PFSK-1 (cell line): ENCODE measurements around the gene PLEKHM3.

Source experiments
- FOXP2 ChIP-seq: optimal IDR thresholded peaks from 2 replicates; pipeline ENCODE3; 2011; ENCODE audit warnings: borderline replicate concordance, control low read depth, inconsistent platforms; ENCODE audit not compliant: insufficient read depth; ENCODE audit errors: extremely low read length, extremely low read depth
- POLR2AphosphoS5 ChIP-seq: IDR thresholded peaks from 2 replicates; pipeline ENCODE4 v1.6.1; 2012; ENCODE audit warnings: low read depth, mild to moderate bottlenecking, control low read depth, low read length, moderate library complexity
- SIN3A ChIP-seq: IDR thresholded peaks from 2 replicates; pipeline ENCODE4 v1.6.1; 2012; ENCODE audit warnings: mild to moderate bottlenecking, low read length, moderate library complexity, borderline replicate concordance; ENCODE audit not compliant: insufficient read depth
- TAF1 ChIP-seq: IDR thresholded peaks from 2 replicates; pipeline ENCODE4 v1.6.1; 2012; ENCODE audit warnings: low read length, control low read depth, borderline replicate concordance; ENCODE audit not compliant: insufficient read depth
- TF ChIP-seq, protein P1 (sequence below), 2 experiments: IDR thresholded peaks; 2 replicates each; pipeline versions ENCODE4 v1.6.1 to v1.8.0; 2011 to 2012; ENCODE audit warnings: low read depth in 2 of 2, low read length in 2 of 2, control low read depth in 1 of 2, inconsistent platforms in 1 of 2, mild to moderate bottlenecking in 1 of 2, moderate library complexity in 1 of 2; ENCODE audit not compliant: insufficient read depth in 1 of 2

PLEKHM3 gene

DNA sequence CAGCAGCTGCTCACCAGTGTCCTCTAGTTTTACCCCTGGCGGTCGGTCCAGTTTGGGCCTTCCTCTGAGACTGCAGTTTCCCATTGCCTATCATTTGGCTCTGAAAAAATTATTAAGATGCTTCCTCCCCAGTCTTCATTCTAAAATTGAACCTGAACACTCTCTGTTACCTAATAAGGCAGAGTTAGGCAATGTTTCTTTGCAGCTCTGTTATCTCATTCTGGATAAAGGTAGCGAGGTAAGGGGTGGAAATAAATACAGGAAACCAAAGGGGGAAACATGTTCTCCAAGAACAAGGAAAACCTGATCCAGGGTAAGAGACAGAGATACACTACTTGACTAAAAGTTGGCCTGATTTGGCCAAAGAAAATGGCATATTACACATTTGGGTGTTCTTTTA, 164.6 kb downstream of the PLEKHM3 start:
- TF ChIP-seq, protein P1, sequence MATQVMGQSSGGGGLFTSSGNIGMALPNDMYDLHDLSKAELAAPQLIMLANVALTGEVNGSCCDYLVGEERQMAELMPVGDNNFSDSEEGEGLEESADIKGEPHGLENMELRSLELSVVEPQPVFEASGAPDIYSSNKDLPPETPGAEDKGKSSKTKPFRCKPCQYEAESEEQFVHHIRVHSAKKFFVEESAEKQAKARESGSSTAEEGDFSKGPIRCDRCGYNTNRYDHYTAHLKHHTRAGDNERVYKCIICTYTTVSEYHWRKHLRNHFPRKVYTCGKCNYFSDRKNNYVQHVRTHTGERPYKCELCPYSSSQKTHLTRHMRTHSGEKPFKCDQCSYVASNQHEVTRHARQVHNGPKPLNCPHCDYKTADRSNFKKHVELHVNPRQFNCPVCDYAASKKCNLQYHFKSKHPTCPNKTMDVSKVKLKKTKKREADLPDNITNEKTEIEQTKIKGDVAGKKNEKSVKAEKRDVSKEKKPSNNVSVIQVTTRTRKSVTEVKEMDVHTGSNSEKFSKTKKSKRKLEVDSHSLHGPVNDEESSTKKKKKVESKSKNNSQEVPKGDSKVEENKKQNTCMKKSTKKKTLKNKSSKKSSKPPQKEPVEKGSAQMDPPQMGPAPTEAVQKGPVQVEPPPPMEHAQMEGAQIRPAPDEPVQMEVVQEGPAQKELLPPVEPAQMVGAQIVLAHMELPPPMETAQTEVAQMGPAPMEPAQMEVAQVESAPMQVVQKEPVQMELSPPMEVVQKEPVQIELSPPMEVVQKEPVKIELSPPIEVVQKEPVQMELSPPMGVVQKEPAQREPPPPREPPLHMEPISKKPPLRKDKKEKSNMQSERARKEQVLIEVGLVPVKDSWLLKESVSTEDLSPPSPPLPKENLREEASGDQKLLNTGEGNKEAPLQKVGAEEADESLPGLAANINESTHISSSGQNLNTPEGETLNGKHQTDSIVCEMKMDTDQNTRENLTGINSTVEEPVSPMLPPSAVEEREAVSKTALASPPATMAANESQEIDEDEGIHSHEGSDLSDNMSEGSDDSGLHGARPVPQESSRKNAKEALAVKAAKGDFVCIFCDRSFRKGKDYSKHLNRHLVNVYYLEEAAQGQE (IDR thresholded peaks at IDR 0.05; ENCODE audit: insufficient read depth in 1 of 2, low read depth in 2 of 2, low read length in 2 of 2), result no peak
- TF ChIP-seq TAF1 (no peak), SIN3A (no peak), FOXP2 (no peak), POLR2AphosphoS5 (no peak)

DNA sequence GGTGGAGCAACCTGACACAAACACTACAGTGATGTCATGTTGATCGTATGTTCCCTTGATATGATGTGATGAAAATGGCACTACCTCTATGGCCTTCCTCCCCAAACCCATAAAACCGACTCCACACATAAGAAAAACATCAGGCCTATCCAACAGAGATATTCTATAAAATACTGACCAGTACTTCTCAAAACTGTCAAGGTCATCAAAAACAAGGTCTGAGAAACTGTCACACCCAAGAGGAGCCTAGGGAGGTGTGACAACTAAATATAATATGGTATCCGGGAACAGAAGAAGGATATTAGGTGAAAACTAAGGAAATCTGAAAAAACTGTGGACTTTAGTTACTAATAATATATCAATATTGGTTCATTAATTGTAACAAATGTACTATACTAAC, 169.7 kb downstream of the PLEKHM3 start:
- TF ChIP-seq FOXP2 (no peak), POLR2AphosphoS5 (no peak), SIN3A (no peak), TAF1 (no peak)
- TF ChIP-seq, protein P1 (IDR thresholded peaks at IDR 0.05; ENCODE audit: insufficient read depth in 1 of 2, low read depth in 2 of 2, low read length in 2 of 2), result no peak

DNA sequence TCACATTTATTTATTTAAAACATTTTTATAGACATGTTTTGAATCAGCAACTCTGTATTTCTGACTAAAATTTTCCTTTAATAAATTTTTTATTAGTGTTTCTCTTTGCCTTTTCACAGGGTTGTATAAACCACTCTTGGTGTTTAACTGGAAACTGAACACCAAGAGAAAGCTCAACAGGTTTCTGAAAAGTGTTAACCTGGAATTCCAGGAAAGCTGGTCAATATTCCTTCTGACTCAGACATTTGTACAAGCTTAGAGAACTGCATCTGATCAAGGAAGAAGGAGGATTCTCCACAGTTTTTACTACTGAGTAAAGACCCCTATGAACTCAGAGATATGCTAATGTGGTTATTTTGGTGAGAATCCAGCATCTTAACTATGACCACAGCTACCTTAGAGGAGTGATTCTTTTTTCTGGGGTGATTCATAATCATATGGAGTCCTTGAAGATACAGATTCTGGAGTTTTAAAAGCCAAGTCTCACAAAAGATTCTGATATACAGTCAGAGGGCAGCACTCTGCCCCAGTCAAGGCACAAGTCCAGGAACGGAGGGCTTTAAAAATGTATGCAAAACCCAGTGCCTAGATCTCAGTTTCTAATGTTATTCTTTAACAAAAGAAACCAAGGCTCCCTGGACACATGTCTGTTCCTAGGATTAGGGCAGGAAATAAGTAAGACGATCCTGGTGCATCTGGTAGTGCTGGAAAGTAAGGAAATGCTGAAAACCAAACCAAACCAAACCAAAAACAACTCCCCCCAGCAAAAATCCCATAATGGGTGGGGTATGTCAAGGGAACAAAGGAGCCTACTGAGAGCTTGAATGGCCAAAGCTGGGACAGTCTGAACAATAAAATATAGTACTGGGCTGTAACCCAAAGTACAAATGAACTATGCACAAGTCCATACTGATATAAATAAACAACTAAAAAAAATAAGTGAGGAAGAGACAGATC, 170.6 kb downstream of the PLEKHM3 start:
- no peak for TF ChIP-seq SIN3A
- TF ChIP-seq TAF1, result no peak
- TF ChIP-seq, protein P1 (IDR thresholded peaks at IDR 0.05; ENCODE audit: insufficient read depth in 1 of 2, low read depth in 2 of 2, low read length in 2 of 2), result no peak

DNA sequence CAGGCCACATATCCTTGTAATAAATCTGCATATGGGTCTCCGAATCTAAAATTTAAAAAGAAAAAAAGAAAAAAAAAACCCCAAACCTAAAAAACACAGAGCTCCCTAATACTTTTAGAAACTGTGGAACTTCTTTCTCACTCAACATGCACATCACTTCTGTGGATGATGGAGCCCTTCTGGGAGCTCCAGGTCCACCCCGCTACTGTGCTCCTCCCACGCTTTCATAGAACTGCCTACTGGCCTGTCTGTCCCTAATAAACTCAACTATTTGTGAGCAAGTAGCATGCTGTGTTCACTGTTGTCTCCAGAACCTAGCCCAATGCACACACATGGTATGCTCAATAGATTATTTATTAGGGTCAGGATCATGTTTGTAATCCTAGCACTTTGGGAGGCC, 172.5 kb downstream of the PLEKHM3 start:
- TF ChIP-seq POLR2AphosphoS5 (no peak), TAF1 (no peak), FOXP2 (no peak), SIN3A (no peak)
- TF ChIP-seq, protein P1 (IDR thresholded peaks at IDR 0.05; ENCODE audit: insufficient read depth in 1 of 2, low read depth in 2 of 2, low read length in 2 of 2), result no peak

DNA sequence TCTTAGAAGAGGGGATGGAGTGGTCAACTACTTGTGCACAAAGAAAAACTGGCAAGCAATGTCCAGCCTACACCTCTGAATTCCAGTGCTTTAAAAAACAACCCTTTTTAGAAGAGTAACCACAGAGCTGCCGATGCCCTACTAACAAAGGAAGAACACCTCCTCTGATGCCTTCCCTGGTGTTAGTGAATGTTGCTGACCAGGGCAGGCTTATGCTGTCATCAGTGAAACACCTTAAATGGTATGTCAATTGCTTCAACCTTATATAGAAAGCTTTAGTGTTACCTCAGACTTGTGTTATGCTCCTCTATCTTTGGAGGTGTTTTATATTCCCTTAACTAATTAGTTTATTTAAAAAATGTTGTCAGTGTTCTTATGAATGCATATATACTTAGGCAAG, 175.9 kb downstream of the PLEKHM3 start:
- TF ChIP-seq SIN3A (no peak), FOXP2 (no peak), TAF1 (no peak), POLR2AphosphoS5 (no peak)
- TF ChIP-seq, protein P1 (IDR thresholded peaks at IDR 0.05; ENCODE audit: insufficient read depth in 1 of 2, low read depth in 2 of 2, low read length in 2 of 2), result no peak
